Hair follicular keratinocyte (primary cell): ENCODE results near the gene KLHDC7B. TPM values are rescaled to one million over a fixed set of nuclear protein-coding genes. Genes with fewer than 3 reads are reported as not detected.

Source experiments
- total RNA-seq: library from RNA; depleted of rRNA; stranded (reverse); fragments of >200 nt; gene quantifications from 2 replicates; pipeline ENCODE4 v1.2.3, GENCODE V29; 2015

KLHDC7B gene
- not detected in 2 replicates for total RNA-seq

GRCh38 chr22:50545522-50546325, at the start of gene KLHDC7B:
Gene KLHDC7B, plus strand, starts transcription at chr22:50545899. Its CDS starts 345 bp downstream, at chr22:50546244.

DNA sequence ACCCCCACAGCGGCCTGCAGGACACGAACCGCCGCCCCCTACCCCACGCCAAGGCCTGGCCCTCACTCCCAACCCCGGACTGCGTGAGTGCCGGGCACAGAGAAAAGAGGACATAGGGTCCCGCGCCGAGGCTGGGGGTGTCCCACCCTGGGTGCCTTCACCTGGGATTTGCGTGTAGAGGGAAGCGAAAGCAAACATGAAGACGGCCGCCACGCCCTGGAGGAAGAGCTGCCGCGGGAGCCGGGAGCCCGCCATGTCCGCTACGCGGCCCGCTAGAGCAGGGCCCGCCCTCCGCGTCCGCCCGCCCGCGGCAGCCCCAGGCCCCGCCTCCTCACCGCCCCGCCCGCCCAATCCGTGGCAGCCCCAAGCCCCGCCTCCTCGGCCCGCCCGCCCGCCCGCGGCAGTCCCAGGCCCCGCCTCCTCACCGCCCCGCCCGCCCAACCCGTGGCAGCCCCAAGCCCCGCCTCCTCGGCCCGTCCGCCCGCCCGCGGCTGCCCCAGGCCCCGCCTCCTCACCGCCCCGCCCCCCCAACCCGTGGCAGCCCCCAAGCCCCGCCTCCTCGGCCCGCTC, 38.2 kb upstream of the KLHDC7B start, which contains the start of gene LMF2:
TSS of gene LMF2 (minus strand) at position 282 of the 570 bp plus-strand sequence. CDS start at position 255, 27 bp downstream.

GRCh38 chr22:50507991-50508884, 37.5 kb upstream of the KLHDC7B start, which contains the start of gene NCAPH2:
Gene NCAPH2, plus strand, starts transcription at chr22:50508224. Its CDS starts 114 bp downstream, at chr22:50508338.

DNA sequence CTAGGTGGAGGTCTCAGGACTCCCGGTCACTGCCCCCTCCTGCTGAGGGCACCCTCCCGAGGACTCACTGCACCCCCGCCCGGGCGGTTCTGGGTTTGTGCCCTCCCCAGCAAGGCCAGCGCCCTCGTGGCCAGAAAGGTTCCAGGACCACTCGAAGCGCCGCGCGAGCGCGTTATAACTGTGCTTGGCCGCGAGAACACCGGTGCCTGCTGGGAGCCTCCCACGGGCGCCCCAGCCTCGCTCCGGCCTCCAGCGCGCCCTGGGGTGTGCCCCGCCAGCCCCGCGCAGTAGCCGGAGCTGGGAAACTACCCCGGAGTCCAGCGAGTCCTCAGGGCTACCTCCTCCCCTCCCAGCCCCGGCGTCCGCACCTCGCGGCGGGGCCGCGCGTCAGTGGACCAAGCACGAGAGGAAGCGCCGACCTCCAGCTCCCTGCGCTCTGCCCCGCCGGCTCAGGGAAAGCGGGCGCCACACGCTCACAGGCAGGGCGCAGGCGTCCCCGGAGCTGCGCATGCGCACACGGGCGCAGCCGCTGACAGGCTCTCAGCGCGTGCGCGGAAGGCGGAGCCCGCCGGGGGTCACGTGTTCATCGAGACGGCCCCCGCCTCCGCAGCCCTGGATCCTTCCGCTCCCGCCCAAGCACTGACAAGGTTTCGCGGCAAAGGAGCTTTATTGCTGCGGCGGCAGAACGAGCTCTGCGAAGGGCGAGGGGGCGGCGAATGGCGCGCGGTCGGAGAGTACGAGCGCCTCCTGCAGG, 20.4 kb upstream of the KLHDC7B start, which contains the start of gene SCO2:
TSS of gene SCO2 (minus strand) at position 495 of the 754 bp plus-strand sequence. CDS start 1,187 bp downstream, outside the sequence.

GRCh38 chr22:50529897-50530579, 15.7 kb upstream of the KLHDC7B start, which contains the start of gene TYMP:
Gene TYMP, minus strand, starts transcription at chr22:50530012. Its CDS starts 303 bp downstream, at chr22:50529709.

GRCh38 chr22:50562523-50563412, 17.1 kb downstream of the KLHDC7B start, which contains the start of gene SYCE3:
Gene SYCE3, minus strand, starts transcription at chr22:50562919. Its CDS starts 6,514 bp downstream, at chr22:50556405.

GRCh38 chr22:50577987-50578775, 32.5 kb downstream of the KLHDC7B start, which contains the start of gene CPT1B:
Gene CPT1B, minus strand, starts transcription at chr22:50578427. Its CDS starts 512 bp downstream, at chr22:50577915.

DNA sequence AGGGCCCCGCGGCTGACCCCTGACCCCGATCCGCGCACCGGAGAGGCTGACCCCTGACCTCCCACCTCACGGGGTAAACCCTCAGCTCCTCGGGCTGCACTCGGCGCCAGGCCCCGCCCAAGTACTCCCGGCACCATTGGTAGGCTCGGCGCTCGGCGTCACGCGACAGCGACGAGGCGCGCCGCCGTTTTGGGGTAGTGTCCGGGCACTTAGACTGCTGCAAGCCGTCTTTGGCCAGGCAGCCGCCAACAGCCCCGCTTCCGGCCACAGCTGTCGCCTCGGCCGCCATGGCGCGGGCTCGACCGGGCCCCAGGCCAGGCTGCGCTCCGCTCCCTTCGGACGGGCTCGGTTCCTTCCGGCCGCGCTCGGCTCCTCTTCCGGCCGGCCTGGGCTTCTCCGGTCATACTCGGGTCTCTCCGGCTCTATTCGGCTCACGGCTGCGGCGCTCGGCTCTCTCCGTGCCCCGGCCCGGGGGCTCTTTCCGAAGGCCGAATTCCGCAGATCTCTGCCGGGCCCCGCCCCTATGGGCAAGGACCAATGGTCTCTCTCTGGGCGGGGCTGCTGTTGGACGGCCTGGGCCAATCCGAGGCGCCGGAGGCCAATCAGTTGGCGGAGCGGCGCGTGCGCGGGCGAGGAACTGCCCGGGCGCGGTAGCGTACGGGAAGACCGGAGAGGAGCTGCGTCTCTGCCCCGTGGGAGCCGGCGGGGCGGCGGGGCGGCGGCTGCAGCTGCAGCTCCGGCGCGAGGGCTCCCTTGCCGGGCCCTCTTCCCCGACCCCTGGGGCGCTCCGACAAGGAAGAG, 37.0 kb downstream of the KLHDC7B start, which contains the start of gene CHKB:
TSS of gene CHKB (minus strand) at position 357 of the 801 bp plus-strand sequence. CDS start at position 289, 68 bp downstream.

GRCh38 chr22:50600538-50600937, 54.8 kb downstream of the KLHDC7B start, which contains the start of gene MAPK8IP2:
Gene MAPK8IP2, plus strand, starts transcription at chr22:50600793. Its CDS starts 26 bp downstream, at chr22:50600819.

Other genes with a start within 250 kb of the KLHDC7B start
- gene PLXNB2, start 238.3 kb upstream of the KLHDC7B start, total RNA-seq: 73.7 and 104 TPM in 2 replicates
- gene DENND6B, start 218.9 kb upstream of the KLHDC7B start, total RNA-seq: 0.49 and 1.0 TPM in 2 replicates
- 31.8 and 35.9 TPM in 2 replicates for gene PPP6R2, start 202.6 kb upstream of the KLHDC7B start, total RNA-seq
- 51.1 and 67.3 TPM in 2 replicates for gene SBF1, start 70.9 kb upstream of the KLHDC7B start, total RNA-seq
- 3.5 and 13.8 TPM in 2 replicates for gene ADM2, start 64.4 kb upstream of the KLHDC7B start, total RNA-seq
- gene MIOX, start 59.0 kb upstream of the KLHDC7B start, total RNA-seq: not detected in 2 replicates
- 46.6 and 50.8 TPM in 2 replicates for gene LMF2, start 38.2 kb upstream of the KLHDC7B start, total RNA-seq
- 38.7 and 70.9 TPM in 2 replicates for gene NCAPH2, start 37.7 kb upstream of the KLHDC7B start, total RNA-seq
- 2.9 and 5.4 TPM in 2 replicates for gene SCO2, start 20.3 kb upstream of the KLHDC7B start, total RNA-seq
- 70.9 and 112 TPM in 2 replicates for gene TYMP, start 15.9 kb upstream of the KLHDC7B start, total RNA-seq
- not detected in 2 replicates for gene SYCE3, start 17.0 kb downstream of the KLHDC7B start, total RNA-seq
- gene CPT1B, start 32.5 kb downstream of the KLHDC7B start, total RNA-seq: 2.2 and 7.8 TPM in 2 replicates
- gene CHKB, start 37.0 kb downstream of the KLHDC7B start, total RNA-seq: 26.4 and 35.1 TPM in 2 replicates
- 0.72 and 1.1 TPM in 2 replicates for gene MAPK8IP2, start 54.9 kb downstream of the KLHDC7B start, total RNA-seq
- 41.6 and 55.7 TPM in 2 replicates for gene ARSA, start 82.3 kb downstream of the KLHDC7B start, total RNA-seq
- 3.9 and 5.2 TPM in 2 replicates for gene SHANK3, start 126.9 kb downstream of the KLHDC7B start, total RNA-seq
- not detected in 2 replicates for gene ACR, start 192.3 kb downstream of the KLHDC7B start, total RNA-seq
- 9.7 and 11.4 TPM in 2 replicates for gene RABL2B, start 237.7 kb downstream of the KLHDC7B start, total RNA-seq